HG03060 (cell line): ENCODE results near the gene NUDT15.

Experiments
- ATAC-seq: cut with Tn5 transposase; IDR thresholded peaks from one replicate; pipeline ENCODE4 v1.9.1; 2021; ENCODE audit warnings: low read depth, moderate number of reproducible peaks; ENCODE audit not compliant: unreplicated experiment

The NUDT15 gene

DNA sequence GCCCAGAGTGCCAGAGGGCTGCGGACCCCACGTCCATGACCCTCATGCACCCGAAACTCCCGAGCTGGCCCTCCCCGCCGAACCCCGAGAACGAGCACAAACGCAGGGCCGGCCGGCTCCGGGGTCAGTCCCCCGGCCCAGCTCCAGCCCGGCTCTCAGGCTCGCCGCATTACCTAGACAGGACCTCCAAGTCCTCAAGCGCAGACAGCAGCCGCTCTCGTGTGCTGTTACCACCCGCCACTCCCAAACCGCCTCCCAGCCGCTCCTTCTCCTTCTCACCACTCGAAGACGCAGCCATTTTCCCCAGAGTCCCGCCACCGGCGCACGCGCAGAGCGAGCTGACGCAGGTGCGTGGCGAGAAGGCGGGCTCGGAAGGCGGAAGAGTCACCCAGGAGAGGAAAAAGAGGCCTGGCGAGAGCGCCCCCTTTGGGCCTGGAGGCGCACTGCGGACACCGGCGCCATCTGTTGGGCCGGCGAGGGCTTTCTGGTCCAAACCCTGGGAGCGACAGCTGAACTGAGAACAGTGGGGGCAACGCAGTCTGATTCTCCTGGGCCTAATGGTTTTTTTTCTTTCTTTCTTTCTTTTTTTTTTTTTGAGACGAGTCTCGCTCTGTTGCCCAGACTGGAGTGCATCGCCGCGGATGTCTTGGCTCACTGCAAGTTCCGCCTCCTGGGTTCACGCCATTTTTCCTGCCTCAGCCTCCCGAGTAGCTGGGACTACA, 57.4 kb downstream of the NUDT15 start, which contains the start of gene MED4:
Gene MED4 (minus strand): TSS at position 324 of the 722 bp plus-strand sequence. CDS start 26 bp downstream, at position 298.
- peak; percentile 83 for ATAC-seq

DNA sequence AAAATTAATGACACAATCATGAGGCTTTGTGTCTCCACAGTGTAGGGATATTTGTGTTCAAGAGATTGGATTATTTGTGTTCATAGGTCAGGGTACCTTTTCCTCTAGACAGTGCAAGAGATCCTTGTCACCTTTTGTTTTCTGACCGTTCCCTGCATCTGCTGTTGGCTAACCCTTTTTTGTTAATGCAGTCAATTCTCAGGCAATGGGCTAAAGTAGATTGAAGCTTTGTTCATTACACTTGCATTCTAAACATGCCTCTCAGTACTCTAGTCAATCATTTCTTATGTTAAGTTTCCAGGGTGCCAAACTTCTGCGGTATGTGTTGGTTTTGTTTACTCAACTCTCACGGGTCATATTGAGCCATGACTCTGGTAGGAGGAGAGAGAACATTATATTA, 59.1 kb downstream of the NUDT15 start:
- ATAC-seq = no peak
